ENCODE data around the gene PRDM8. TPM values are rescaled to one million over a fixed set of nuclear protein-coding genes. Genes with fewer than 3 reads are reported as not detected.

Gene PRDM8
- total and polyA plus RNA-seq, 2 donors = 1.3 to 1.5 TPM

DNA sequence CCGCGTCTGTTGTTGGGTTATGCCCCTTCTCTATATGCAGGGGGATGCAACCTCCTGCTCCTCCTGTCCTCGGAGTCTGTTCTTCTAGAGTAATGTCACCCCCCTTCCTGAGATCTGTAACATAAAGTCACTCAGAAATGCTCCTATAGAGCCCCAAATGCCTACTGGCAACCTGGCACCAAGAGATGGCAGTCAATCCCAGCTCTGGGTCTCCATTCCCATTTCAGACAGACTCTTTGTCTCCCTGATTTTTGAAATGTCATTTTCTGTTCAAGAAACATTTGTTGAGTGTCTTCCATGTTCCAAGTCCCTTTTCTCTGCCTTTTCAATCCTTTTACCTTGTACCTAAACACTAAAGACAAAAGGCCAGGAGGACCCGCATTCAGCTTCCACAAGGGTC is 9.6 kb upstream of the PRDM8 start:
- H3K4me3 ChIP-seq (ENCODE audit: low read length in 2 of 2) = no peak overlapping the region
- WGBS = 96% methylated on average over 4 of the region's 4 CpGs
- H3K36me3 ChIP-seq (ENCODE audit: control insufficient read depth in 2 of 2, insufficient read depth in 2 of 2, low read length in 1 of 2) = no peaks in the 10 kb centered on the region
- no peak for DNase-seq (ENCODE audit: low read depth in 6 of 9, low spot score in 9 of 9)
- H3K4me1 ChIP-seq (ENCODE audit: control insufficient read depth in 2 of 2, insufficient read depth in 2 of 2, low read length in 2 of 2) = peaks cover 10 to 26% of the 10 kb centered on the region in 2 donors
- H3K27ac ChIP-seq (ENCODE audit: low read depth in 1 of 2, low read length in 1 of 2) = no peak overlapping the region
- peaks cover 4 to 86% of the 10 kb centered on the region in 2 donors for H3K27me3 ChIP-seq (ENCODE audit: control insufficient read depth in 2 of 2, insufficient read depth in 1 of 2, low read length in 1 of 2)
- H3K9me3 ChIP-seq (ENCODE audit: control insufficient read depth in 2 of 2, insufficient read depth in 1 of 2, low read length in 1 of 2) = peaks cover 0 to 14% of the 10 kb centered on the region in 2 donors

DNA sequence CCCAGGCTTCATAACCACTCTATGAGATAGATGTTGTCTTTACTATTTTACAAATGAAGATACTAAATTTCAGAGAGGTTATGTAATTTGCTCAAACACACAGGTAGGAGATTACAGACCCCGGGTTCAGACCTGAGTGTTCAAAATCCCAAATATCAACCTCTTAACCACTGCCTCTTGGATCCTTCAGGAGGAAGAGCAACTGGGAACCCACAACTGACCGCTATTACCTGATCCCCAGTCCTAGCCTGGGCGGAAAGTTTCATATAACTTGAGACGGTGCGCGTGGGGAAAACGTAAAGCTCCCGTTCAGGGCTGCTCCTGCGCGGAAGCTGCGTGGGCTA is 8.9 kb upstream of the PRDM8 start:
- Histone ChIP-seq H3K9me3 (ENCODE audit: control insufficient read depth in 2 of 2, insufficient read depth in 1 of 2, low read length in 1 of 2) (peaks cover 0 to 14% of the 10 kb centered on the region in 2 donors), H3K27me3 (ENCODE audit: control insufficient read depth in 2 of 2, insufficient read depth in 1 of 2, low read length in 1 of 2) (peaks cover 7 to 79% of the 10 kb centered on the region in 2 donors), H3K4me1 (ENCODE audit: control insufficient read depth in 2 of 2, insufficient read depth in 2 of 2, low read length in 2 of 2) (peaks cover 10 to 20% of the 10 kb centered on the region in 2 donors), H3K27ac (ENCODE audit: low read depth in 1 of 2, low read length in 1 of 2) (no peak overlapping the region), H3K36me3 (ENCODE audit: control insufficient read depth in 2 of 2, insufficient read depth in 2 of 2, low read length in 1 of 2) (no peaks in the 10 kb centered on the region), H3K4me3 (ENCODE audit: low read length in 2 of 2) (no peak overlapping the region)
- WGBS = 92% methylated on average over 11 of the region's 11 CpGs
- no peak for DNase-seq (ENCODE audit: low read depth in 6 of 9, low spot score in 9 of 9)

DNA sequence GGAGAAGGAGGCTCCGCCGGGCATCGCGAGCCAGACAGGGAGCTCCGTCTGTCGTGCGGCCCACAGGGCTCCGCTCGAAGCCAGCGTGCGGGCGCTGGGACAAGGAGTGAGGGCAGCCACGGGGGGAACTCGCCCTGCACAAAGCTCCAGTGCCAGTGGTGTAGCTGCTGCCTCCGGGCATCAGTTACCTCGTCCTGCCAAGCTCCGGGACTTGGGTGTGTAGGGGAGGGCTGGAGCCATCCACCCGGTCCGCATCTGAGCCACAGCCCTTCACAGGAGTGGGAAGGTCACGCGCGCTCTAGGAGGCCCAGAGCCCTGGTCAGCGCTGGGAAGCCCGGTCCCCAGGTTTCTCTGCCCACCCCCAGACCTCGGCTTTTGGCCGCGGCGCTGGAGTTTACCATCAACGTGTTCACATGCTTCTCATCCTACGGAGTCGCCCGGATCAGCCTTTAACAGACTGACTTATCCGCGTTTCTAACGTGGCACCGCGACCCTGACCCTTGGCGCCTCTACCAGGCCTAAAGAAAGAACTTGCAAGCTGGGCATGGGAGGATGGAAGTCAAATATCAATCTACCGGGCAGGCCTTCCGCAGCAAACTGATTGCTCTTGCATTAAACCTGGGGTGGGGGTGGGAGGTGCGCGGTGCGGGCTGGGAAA is 8.4 kb upstream of the PRDM8 start:
- Histone ChIP-seq H3K36me3 (ENCODE audit: control insufficient read depth in 2 of 2, insufficient read depth in 2 of 2, low read length in 1 of 2) (no peaks in the 10 kb centered on the region), H3K27me3 (ENCODE audit: control insufficient read depth in 2 of 2, insufficient read depth in 1 of 2, low read length in 1 of 2) (peaks cover 7 to 79% of the 10 kb centered on the region in 2 donors), H3K4me3 (ENCODE audit: low read length in 2 of 2) (no peak overlapping the region), H3K4me1 (ENCODE audit: control insufficient read depth in 2 of 2, insufficient read depth in 2 of 2, low read length in 2 of 2) (peaks cover 10 to 19% of the 10 kb centered on the region in 2 donors), H3K27ac (ENCODE audit: low read depth in 1 of 2, low read length in 1 of 2) (no peak overlapping the region), H3K9me3 (ENCODE audit: control insufficient read depth in 2 of 2, insufficient read depth in 1 of 2, low read length in 1 of 2) (peaks cover 0 to 14% of the 10 kb centered on the region in 2 donors)
- WGBS = 90% methylated on average over 43 of the region's 43 CpGs
- DNase-seq (ENCODE audit: low read depth in 6 of 9, low spot score in 9 of 9) = no peak

DNA sequence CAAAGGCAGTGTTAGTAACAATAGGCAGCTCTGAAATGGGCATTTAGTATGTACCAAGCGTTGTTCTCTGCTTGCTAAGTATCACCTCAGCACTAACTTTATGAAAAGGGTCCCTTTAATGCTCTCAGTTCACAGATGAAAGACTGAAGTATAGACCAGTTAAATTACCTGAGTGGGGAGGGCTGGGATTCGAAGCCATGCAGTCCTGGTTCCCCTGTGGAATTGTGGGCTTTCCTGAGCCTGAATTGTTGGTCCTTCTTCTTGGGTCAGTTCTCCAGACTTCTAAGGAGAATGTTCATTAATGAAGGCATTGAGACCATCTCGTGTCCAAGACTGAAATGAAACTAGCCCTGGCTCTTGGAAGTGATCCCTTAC is 7.7 kb upstream of the PRDM8 start:
- Histone ChIP-seq H3K4me1 (ENCODE audit: control insufficient read depth in 2 of 2, insufficient read depth in 2 of 2, low read length in 2 of 2) (peaks cover 10 to 15% of the 10 kb centered on the region in 2 donors), H3K4me3 (ENCODE audit: low read length in 2 of 2) (no peak overlapping the region), H3K27ac (ENCODE audit: low read depth in 1 of 2, low read length in 1 of 2) (no peak overlapping the region), H3K36me3 (ENCODE audit: control insufficient read depth in 2 of 2, insufficient read depth in 2 of 2, low read length in 1 of 2) (no peaks in the 10 kb centered on the region), H3K27me3 (ENCODE audit: control insufficient read depth in 2 of 2, insufficient read depth in 1 of 2, low read length in 1 of 2) (peaks cover 7 to 76% of the 10 kb centered on the region in 2 donors), H3K9me3 (ENCODE audit: control insufficient read depth in 2 of 2, insufficient read depth in 1 of 2, low read length in 1 of 2) (peaks cover 0 to 14% of the 10 kb centered on the region in 2 donors)
- WGBS = 76% methylated on average over 3 of the region's 3 CpGs
- no peak for DNase-seq (ENCODE audit: low read depth in 6 of 9, low spot score in 9 of 9)

DNA sequence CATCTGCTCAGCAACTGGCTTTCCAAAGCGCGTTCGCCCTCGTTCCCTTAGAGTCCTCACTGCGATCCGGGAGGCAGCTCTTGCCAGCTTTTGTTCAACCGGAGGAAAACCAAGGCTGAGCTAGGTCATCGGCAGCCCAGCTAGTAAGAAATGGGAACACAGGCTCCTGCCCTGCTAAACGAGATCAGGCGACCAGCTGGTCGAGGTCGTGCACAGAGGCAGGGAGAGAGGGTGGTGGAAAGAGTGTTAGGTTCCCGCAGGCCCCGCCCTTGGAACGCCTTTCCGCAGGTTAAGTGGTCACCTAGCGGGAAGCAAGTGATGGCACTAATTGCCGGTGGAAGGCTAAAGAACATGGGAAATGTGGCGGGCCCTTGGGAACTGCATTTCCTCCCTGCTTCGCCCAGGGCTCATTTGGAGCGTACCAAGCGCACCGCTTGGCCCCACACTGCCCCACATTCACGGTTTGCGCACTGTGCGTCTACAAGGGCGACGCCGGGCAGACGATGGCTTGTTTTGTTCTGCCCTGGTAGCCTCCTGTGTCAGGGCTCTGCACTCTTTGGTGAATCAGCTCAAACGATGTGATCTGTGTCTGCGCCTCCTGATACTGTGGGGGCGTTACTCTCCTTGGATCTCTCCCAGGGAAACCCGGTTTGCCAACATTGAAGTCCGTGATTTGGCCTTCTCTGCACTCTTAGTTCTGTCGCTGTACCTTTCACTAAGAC is 7.2 kb upstream of the PRDM8 start:
- WGBS = 90% methylated on average over 36 of the region's 36 CpGs
- DNase-seq (ENCODE audit: low read depth in 6 of 9, low spot score in 9 of 9) = no peak
- H3K4me1 ChIP-seq (ENCODE audit: control insufficient read depth in 2 of 2, insufficient read depth in 2 of 2, low read length in 2 of 2) = peaks cover 6 to 10% of the 10 kb centered on the region in 2 donors
- no peak overlapping the region for H3K27ac ChIP-seq (ENCODE audit: low read depth in 1 of 2, low read length in 1 of 2)
- no peak overlapping the region for H3K4me3 ChIP-seq (ENCODE audit: low read length in 2 of 2)
- H3K9me3 ChIP-seq (ENCODE audit: control insufficient read depth in 2 of 2, insufficient read depth in 1 of 2, low read length in 1 of 2) = peaks cover 0 to 14% of the 10 kb centered on the region in 2 donors
- H3K27me3 ChIP-seq (ENCODE audit: control insufficient read depth in 2 of 2, insufficient read depth in 1 of 2, low read length in 1 of 2) = peaks cover 7 to 76% of the 10 kb centered on the region in 2 donors
- H3K36me3 ChIP-seq (ENCODE audit: control insufficient read depth in 2 of 2, insufficient read depth in 2 of 2, low read length in 1 of 2) = no peaks in the 10 kb centered on the region

DNA sequence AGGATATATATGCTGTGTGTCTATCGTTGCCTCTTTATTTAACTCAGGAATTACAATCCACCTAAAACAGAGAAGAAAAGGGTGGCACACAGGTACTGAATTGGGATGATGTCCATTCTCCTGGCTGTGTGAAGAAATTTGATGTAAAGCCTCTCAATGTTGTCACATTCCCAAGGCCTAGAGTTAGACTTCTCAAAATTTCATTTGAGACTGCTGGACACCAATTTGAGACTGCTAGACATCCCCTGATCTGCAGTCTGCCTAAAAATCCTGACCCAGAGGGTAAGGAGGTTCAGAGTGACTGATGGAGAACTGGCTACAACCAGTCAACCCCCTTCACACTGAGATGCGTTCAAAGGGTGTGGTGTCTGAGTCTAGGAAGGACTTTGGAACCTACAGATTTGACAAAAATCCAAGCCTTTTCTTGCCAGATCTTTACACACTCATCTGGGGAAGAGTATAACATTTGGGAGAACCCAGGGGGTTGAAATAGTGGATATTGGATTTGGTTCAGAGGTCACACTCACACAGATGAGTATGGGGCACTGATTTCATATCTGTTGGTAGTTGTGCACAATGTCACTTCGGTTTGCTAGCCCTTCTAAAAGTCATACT is 4.9 kb upstream of the PRDM8 start:
- H3K9me3 ChIP-seq (ENCODE audit: control insufficient read depth in 2 of 2, insufficient read depth in 1 of 2, low read length in 1 of 2) = peaks cover 0 to 16% of the 10 kb centered on the region in 2 donors
- peaks cover 22 to 77% of the 10 kb centered on the region in 2 donors for H3K27me3 ChIP-seq (ENCODE audit: control insufficient read depth in 2 of 2, insufficient read depth in 1 of 2, low read length in 1 of 2)
- H3K27ac ChIP-seq (ENCODE audit: low read depth in 1 of 2, low read length in 1 of 2) = no peak overlapping the region
- H3K4me3 ChIP-seq (ENCODE audit: low read length in 2 of 2) = no peak overlapping the region
- no peaks in the 10 kb centered on the region for H3K36me3 ChIP-seq (ENCODE audit: control insufficient read depth in 2 of 2, insufficient read depth in 2 of 2, low read length in 1 of 2)
- WGBS = 92% methylated on average over 3 of the region's 3 CpGs
- no peak for DNase-seq (ENCODE audit: low read depth in 6 of 9, low spot score in 9 of 9)
- H3K4me1 ChIP-seq (ENCODE audit: control insufficient read depth in 2 of 2, insufficient read depth in 2 of 2, low read length in 2 of 2) = peaks cover 0 to 13% of the 10 kb centered on the region in 2 donors

DNA sequence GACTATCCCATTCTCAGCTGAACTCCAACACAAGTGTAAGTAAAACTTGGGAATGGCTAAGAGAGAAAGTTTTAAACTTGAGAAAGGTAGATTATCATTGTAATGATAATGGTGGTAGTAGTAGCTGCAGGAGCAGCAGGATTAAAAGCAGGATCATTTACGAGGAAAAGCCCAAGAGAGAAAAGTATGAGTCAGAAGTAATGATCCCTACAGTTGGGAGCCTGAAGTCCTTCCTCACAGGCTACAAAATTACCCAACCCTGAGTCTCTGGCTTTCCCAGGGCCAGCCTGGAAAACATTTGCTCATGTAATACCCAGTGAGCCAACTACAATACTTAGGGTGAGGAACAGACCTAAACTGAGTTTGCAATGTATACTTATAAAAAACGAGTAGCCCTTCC is 4.4 kb upstream of the PRDM8 start:
- no peak for DNase-seq (ENCODE audit: low read depth in 6 of 9, low spot score in 9 of 9)
- no peak overlapping the region for H3K4me3 ChIP-seq (ENCODE audit: low read length in 2 of 2)
- H3K9me3 ChIP-seq (ENCODE audit: control insufficient read depth in 2 of 2, insufficient read depth in 1 of 2, low read length in 1 of 2) = peaks cover under 1 to 16% of the 10 kb centered on the region in 2 donors
- H3K27ac ChIP-seq (ENCODE audit: low read depth in 1 of 2, low read length in 1 of 2) = no peak overlapping the region
- H3K36me3 ChIP-seq (ENCODE audit: control insufficient read depth in 2 of 2, insufficient read depth in 2 of 2, low read length in 1 of 2) = no peaks in the 10 kb centered on the region
- H3K27me3 ChIP-seq (ENCODE audit: control insufficient read depth in 2 of 2, insufficient read depth in 1 of 2, low read length in 1 of 2) = peaks cover 28 to 77% of the 10 kb centered on the region in 2 donors
- 90% methylated on average over 2 of the region's 2 CpGs for WGBS
- H3K4me1 ChIP-seq (ENCODE audit: control insufficient read depth in 2 of 2, insufficient read depth in 2 of 2, low read length in 2 of 2) = peaks cover 0 to 13% of the 10 kb centered on the region in 2 donors

DNA sequence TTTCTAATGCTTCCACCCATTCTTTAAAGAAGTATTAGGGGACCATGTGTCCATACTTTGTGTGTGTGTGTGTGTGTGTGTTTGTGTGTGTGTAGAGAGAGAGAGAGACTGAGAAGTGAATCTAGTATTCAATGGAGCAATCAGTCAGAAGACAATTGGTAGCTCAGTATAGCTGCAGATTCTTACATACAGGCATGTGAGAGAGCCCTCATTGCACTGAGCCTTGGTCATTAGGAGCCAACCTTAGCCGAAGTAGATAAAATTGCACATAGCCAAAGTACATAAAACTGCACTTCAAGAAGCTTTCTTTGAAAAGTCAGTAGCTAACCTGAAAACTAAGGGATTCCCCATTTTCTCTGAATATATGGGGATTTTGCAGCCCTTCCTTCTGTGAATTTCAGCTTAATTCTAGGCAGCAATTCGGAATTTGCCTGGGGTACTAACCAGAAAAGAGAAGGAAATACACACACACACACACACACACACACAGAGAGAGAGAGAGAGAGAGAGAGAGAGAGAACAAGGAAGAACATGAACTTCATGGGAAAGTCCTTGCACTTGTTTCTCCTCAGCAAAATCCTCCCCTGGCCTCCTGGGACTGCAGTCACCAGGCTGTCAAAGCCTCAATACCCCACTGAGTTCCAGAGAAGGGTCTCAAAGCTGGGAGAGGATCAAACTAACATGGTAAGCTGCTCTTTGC is 1.7 kb upstream of the PRDM8 start:
- Histone ChIP-seq H3K36me3 (ENCODE audit: control insufficient read depth in 2 of 2, insufficient read depth in 2 of 2, low read length in 1 of 2) (no peaks in the 10 kb centered on the region), H3K4me1 (ENCODE audit: control insufficient read depth in 2 of 2, insufficient read depth in 2 of 2, low read length in 2 of 2) (peaks cover 0 to 13% of the 10 kb centered on the region in 2 donors), H3K27ac (ENCODE audit: low read depth in 1 of 2, low read length in 1 of 2) (no peak overlapping the region), H3K27me3 (ENCODE audit: control insufficient read depth in 2 of 2, insufficient read depth in 1 of 2, low read length in 1 of 2) (peaks cover 44 to 76% of the 10 kb centered on the region in 2 donors), H3K4me3 (ENCODE audit: low read length in 2 of 2) (no peak overlapping the region), H3K9me3 (ENCODE audit: control insufficient read depth in 2 of 2, insufficient read depth in 1 of 2, low read length in 1 of 2) (peaks cover 2 to 3% of the 10 kb centered on the region in 2 donors)
- DNase-seq (ENCODE audit: low read depth in 6 of 9, low spot score in 9 of 9) = no peak
- 78% methylated on average over 2 of the region's 2 CpGs for WGBS
